ENCODE measurements around the gene RYK. TPM values are rescaled to one million over a fixed set of nuclear protein-coding genes. Genes with fewer than 3 reads are reported as not detected.
"Not testable (repeated sequence)": the region's sequence is repeated elsewhere in the genome, so short reads cannot be mapped to it uniquely, and the experiment has no call there.

The RYK gene
- total and polyA plus RNA-seq, 4 donors = 7.5 to 36.1 (median 15.3) TPM

GRCh38 chr3:134201201-134202130 lies 49.2 kb downstream of the RYK start:
- Histone ChIP-seq H3K27ac (ENCODE audit: low read depth in 1 of 2, low read length in 2 of 2) (no peak overlapping the region), H3K9ac (ENCODE audit: low read depth in 1 of 2, low read length in 2 of 2) (no peak overlapping the region)
- 96% methylated on average over 8 of the region's 8 CpGs for WGBS

DNA sequence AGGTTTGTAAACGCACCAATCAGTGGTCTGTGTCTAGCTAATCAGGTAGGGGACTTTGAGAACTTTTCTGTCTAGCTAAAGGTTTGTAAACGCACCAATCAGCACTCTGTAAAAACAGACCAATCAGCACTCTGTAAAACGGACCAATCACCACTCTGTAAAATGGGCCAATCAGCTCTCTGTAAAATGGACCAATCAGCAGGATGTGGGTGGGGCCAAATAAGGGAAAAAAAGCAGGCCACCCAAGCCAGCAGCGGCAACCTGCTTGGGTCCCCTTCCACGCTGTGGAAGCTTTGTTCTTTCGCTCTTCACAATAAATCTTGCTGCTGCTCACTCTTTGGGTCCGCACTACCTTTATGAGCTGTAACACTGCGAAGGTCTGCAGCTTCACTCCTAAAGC lies 50.8 kb downstream of the RYK start:
- H3K4me1 ChIP-seq (ENCODE audit: control insufficient read depth in 4 of 4, insufficient read depth in 4 of 4, low read length in 3 of 4); H3K27me3 ChIP-seq (ENCODE audit: control insufficient read depth in 4 of 4, insufficient read depth in 4 of 4, low read length in 3 of 4); H3K4me3 ChIP-seq (ENCODE audit: low read depth in 1 of 3, low read length in 3 of 3); H3K9me3 ChIP-seq (ENCODE audit: control insufficient read depth in 4 of 4, low read length in 3 of 4); H3K9ac ChIP-seq (ENCODE audit: low read depth in 1 of 2, low read length in 2 of 2); H3K27ac ChIP-seq (ENCODE audit: low read depth in 1 of 2, low read length in 2 of 2); DNase-seq (ENCODE audit: low spot score): not testable (repeated sequence)
- peaks cover 0 to 14% (median 10%) of the 10 kb centered on the region in 4 donors for H3K36me3 ChIP-seq (ENCODE audit: control insufficient read depth in 4 of 4, insufficient read depth in 3 of 4, low read depth in 1 of 4, low read length in 3 of 4)
- WGBS = 93% methylated on average over 8 of the region's 8 CpGs

More at GRCh38 chr3:134201201-134202130, 49.2 kb downstream of the RYK start:
- no peaks in the 10 kb centered on the region for H3K9me3 ChIP-seq (ENCODE audit: control insufficient read depth in 4 of 4, low read length in 3 of 4)
- no peak for TF ChIP-seq EGR1 (IDR thresholded peaks at IDR 0.05; ENCODE audit: low read depth in 2 of 2)
- TF ChIP-seq, protein P1, sequence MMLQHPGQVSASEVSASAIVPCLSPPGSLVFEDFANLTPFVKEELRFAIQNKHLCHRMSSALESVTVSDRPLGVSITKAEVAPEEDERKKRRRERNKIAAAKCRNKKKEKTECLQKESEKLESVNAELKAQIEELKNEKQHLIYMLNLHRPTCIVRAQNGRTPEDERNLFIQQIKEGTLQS (IDR thresholded peaks at IDR 0.05) = no peak
- TF ChIP-seq MAX (IDR thresholded peaks at IDR 0.05) = no peak
- no peak for TF ChIP-seq TAF1 (conservative IDR thresholded peaks at IDR 0.05)
- no peak for TF ChIP-seq JUND (IDR thresholded peaks at IDR 0.05)
- no peak for TF ChIP-seq GABPA (IDR thresholded peaks at IDR 0.05 in 1 of 2, conservative IDR thresholded peaks at IDR 0.05 in 1 of 2)
- TF ChIP-seq CTCF (IDR thresholded peaks at IDR 0.05; ENCODE audit: low read depth, low read length, missing input control) = no peak
- TF ChIP-seq RAD21 (IDR thresholded peaks at IDR 0.05) = no peak
- no peak for TF ChIP-seq RXRA (IDR thresholded peaks at IDR 0.05)
- no peak for TF ChIP-seq NR2F2 (IDR thresholded peaks at IDR 0.05)
- no peak for TF ChIP-seq SP1 (IDR thresholded peaks at IDR 0.05)
- TF ChIP-seq FOXA1 (IDR thresholded peaks at IDR 0.05) = no peak
- no peak overlapping the region for H3K4me3 ChIP-seq (ENCODE audit: low read depth in 1 of 3, low read length in 3 of 3)
- H3K4me1 ChIP-seq (ENCODE audit: control insufficient read depth in 4 of 4, insufficient read depth in 4 of 4, low read length in 3 of 4) = no peaks in the 10 kb centered on the region
- no peak for DNase-seq (ENCODE audit: low spot score)
- H3K27me3 ChIP-seq (ENCODE audit: control insufficient read depth in 4 of 4, insufficient read depth in 4 of 4, low read length in 3 of 4) = no peaks in the 10 kb centered on the region
- peaks cover 0 to 13% (median 9%) of the 10 kb centered on the region in 4 donors for H3K36me3 ChIP-seq (ENCODE audit: control insufficient read depth in 4 of 4, insufficient read depth in 3 of 4, low read depth in 1 of 4, low read length in 3 of 4)

DNA sequence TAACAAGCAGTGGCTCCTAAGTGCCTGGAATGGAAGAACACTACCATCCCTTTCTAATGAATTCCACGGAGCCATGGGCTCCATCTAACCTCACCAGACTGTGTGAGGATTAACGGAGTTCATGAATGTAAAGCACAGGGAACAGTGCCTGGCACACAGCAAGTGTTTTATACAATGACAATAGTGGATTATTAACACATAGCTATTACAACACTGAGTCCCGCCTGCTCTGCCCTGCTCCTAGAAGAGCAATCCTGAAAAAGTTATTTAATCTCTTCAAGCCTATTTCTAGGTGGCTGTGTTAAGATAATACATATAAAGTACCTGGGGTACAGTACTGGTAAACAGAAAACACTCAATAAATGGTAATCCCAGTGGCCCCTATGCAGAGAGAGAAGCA lies 51.4 kb downstream of the RYK start:
- Histone ChIP-seq H3K4me1 (ENCODE audit: control insufficient read depth in 4 of 4, insufficient read depth in 4 of 4, low read length in 3 of 4) (no peaks in the 10 kb centered on the region), H3K9me3 (ENCODE audit: control insufficient read depth in 4 of 4, low read length in 3 of 4) (no peaks in the 10 kb centered on the region), H3K9ac (ENCODE audit: low read depth in 1 of 2, low read length in 2 of 2) (no peak overlapping the region), H3K36me3 (ENCODE audit: control insufficient read depth in 4 of 4, insufficient read depth in 3 of 4, low read depth in 1 of 4, low read length in 3 of 4) (peaks cover 1 to 15% (median 11%) of the 10 kb centered on the region in 4 donors), H3K27me3 (ENCODE audit: control insufficient read depth in 4 of 4, insufficient read depth in 4 of 4, low read length in 3 of 4) (no peaks in the 10 kb centered on the region), H3K4me3 (ENCODE audit: low read depth in 1 of 3, low read length in 3 of 3) (no peak overlapping the region), H3K27ac (ENCODE audit: low read depth in 1 of 2, low read length in 2 of 2) (no peak overlapping the region)
- no peak for DNase-seq (ENCODE audit: low spot score)
- WGBS = 82% methylated on average over 3 of the region's 3 CpGs
- no peak for TF ChIP-seq NR2F2 (IDR thresholded peaks at IDR 0.05)
- no peak for TF ChIP-seq RXRA (IDR thresholded peaks at IDR 0.05)
- TF ChIP-seq GABPA (IDR thresholded peaks at IDR 0.05 in 1 of 2, conservative IDR thresholded peaks at IDR 0.05 in 1 of 2) = no peak
- no peak for TF ChIP-seq FOXA2 (IDR thresholded peaks at IDR 0.05)
- no peak for TF ChIP-seq JUND (IDR thresholded peaks at IDR 0.05)
- TF ChIP-seq, protein P2, sequence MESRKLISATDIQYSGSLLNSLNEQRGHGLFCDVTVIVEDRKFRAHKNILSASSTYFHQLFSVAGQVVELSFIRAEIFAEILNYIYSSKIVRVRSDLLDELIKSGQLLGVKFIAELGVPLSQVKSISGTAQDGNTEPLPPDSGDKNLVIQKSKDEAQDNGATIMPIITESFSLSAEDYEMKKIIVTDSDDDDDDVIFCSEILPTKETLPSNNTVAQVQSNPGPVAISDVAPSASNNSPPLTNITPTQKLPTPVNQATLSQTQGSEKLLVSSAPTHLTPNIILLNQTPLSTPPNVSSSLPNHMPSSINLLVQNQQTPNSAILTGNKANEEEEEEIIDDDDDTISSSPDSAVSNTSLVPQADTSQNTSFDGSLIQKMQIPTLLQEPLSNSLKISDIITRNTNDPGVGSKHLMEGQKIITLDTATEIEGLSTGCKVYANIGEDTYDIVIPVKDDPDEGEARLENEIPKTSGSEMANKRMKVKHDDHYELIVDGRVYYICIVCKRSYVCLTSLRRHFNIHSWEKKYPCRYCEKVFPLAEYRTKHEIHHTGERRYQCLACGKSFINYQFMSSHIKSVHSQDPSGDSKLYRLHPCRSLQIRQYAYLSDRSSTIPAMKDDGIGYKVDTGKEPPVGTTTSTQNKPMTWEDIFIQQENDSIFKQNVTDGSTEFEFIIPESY (IDR thresholded peaks at IDR 0.05) = no peak
- no peak for TF ChIP-seq REST (IDR thresholded peaks at IDR 0.05)
- no peak for TF ChIP-seq EGR1 (IDR thresholded peaks at IDR 0.05; ENCODE audit: low read depth in 2 of 2)
- TF ChIP-seq YY1 (IDR thresholded peaks at IDR 0.05) = no peak
- no peak for TF ChIP-seq MAX (IDR thresholded peaks at IDR 0.05)
- no peak for TF ChIP-seq HNF4G (IDR thresholded peaks at IDR 0.05)
- TF ChIP-seq, protein P1 (IDR thresholded peaks at IDR 0.05) = no peak
- TF ChIP-seq SP1 (IDR thresholded peaks at IDR 0.05) = no peak
- no peak for TF ChIP-seq TAF1 (conservative IDR thresholded peaks at IDR 0.05)
- TF ChIP-seq FOXA1 (IDR thresholded peaks at IDR 0.05) = no peak
